Astrocyte of the spinal cord (primary cell): ENCODE measurements around the gene TCF21.

Source experiments
- DNase-seq: peaks from one replicate; pipeline ENCODE4 v3.0.0; 2011; ENCODE audit warnings: low read depth, low spot score
- H3K4me3 ChIP-seq: 2 replicates; pipeline ENCODE4 v1.5.1; 2011; ENCODE audit warnings: low read depth, mild to moderate bottlenecking, low read length, moderate library complexity
- CTCF ChIP-seq: IDR thresholded peaks from 2 replicates; pipeline ENCODE4 v1.5.1; 2012; ENCODE audit warnings: low read depth, mild to moderate bottlenecking, low read length, inconsistent platforms
- in situ Hi-C: cut with HindIII; loops from 2 replicates; pipeline ENCODE4 v1.10.0; 2017; ENCODE audit warnings: low sequenced_read_pairs

Gene TCF21

GRCh38 chr6:133938533-133938932, 49.6 kb downstream of the TCF21 start:
- TF ChIP-seq CTCF = no peak
- no peak overlapping the region for H3K4me3 ChIP-seq

GRCh38 chr6:133939778-133940667, 51.1 kb downstream of the TCF21 start:
- TF ChIP-seq CTCF = no peak
- no peak for DNase-seq
- H3K4me3 ChIP-seq = no peak overlapping the region
- in situ Hi-C loops = no loop called here

More at GRCh38 chr6:133938533-133938932, 49.6 kb downstream of the TCF21 start:
- in situ Hi-C loops = no loop called here
- DNase-seq = no peak
